Naive thymus-derived CD4-positive, alpha-beta T cell (primary cell): ENCODE measurements around the gene SPACDR. TPM values are rescaled to one million over a fixed set of nuclear protein-coding genes. Genes with fewer than 3 reads are reported as not detected.
A peak's percentile ranks its signal among the peaks of the same experiment; 100 is the strongest.

Source experiments
- ATAC-seq: fragments of 150-1000 bp; cut with Tn5 transposase; 2 replicates; pipeline ENCODE4 v1.10.0; 2021; ENCODE audit warnings: mild to moderate bottlenecking, moderate library complexity
- CTCF ChIA-PET: fragments of 350-600 bp; sonication (Branson Sonifier 250); formaldehyde crosslinking; loops from one replicate; lab custom pipeline; 2021; ENCODE audit warnings: antibody characterized with exemption; lab: Charles Lee
- POLR2A ChIA-PET: fragments of 350-600 bp; sonication (Branson Sonifier 250); formaldehyde crosslinking; loops from one replicate; lab custom pipeline; 2021; ENCODE audit warnings: antibody characterized with exemption, inconsistent platforms; lab: Charles Lee
- DNase-seq, 9 donors: peaks; one replicate each; pipeline versions ENCODE4 v3.0.0 to v3.0.0-alpha.2; 2020 to 2022; ENCODE audit warnings: mixed read lengths in 1 of 9
- H3K27ac ChIP-seq: one replicate; pipeline ENCODE4 v1.7.0; 2013; ENCODE audit warnings: mild to moderate bottlenecking, low read depth, low read length, moderate library complexity
- H3K27me3 ChIP-seq, 2 donors: one replicate each; pipeline ENCODE4 v1.7.0; 2013; ENCODE audit warnings: low read length in 2 of 2, mild to moderate bottlenecking in 2 of 2, moderate library complexity in 2 of 2; ENCODE audit not compliant: control insufficient read depth in 2 of 2, insufficient read depth in 2 of 2
- H3K36me3 ChIP-seq, 3 experiments: 1 replicate in 2 of 3; 2 replicates in 1 of 3; pipeline ENCODE4 v1.7.0; 2013; ENCODE audit warnings: low read length in 3 of 3, mild to moderate bottlenecking in 3 of 3, moderate library complexity in 1 of 3; ENCODE audit not compliant: insufficient read depth in 3 of 3, control insufficient read depth in 2 of 3
- H3K4me1 ChIP-seq, 2 donors: one replicate each; pipeline ENCODE4 v1.7.0; 2013; ENCODE audit warnings: low read length in 2 of 2, mild to moderate bottlenecking in 2 of 2, moderate library complexity in 1 of 2; ENCODE audit not compliant: control insufficient read depth in 2 of 2, insufficient read depth in 2 of 2
- H3K4me3 ChIP-seq: 2 replicates; pipeline ENCODE4 v1.7.0; 2013; ENCODE audit warnings: mild to moderate bottlenecking, low read length
- H3K9me3 ChIP-seq, 3 experiments: 1 replicate in 2 of 3; 2 replicates in 1 of 3; pipeline ENCODE4 v1.7.0; 2013; ENCODE audit warnings: low read length in 3 of 3; ENCODE audit not compliant: control insufficient read depth in 2 of 3
- H3K27ac Mint-ChIP-seq, 9 donors: one replicate each; pipeline ENCODE4 v1.8.0; 2020 to 2022; ENCODE audit warnings: mixed read lengths in 9 of 9, mild to moderate bottlenecking in 8 of 9, moderate library complexity in 5 of 9, inconsistent platforms in 2 of 9
- H3K27me3 Mint-ChIP-seq, 5 donors: one replicate each; pipeline ENCODE4 v1.8.0; 2021 to 2022; ENCODE audit warnings: mixed read lengths in 5 of 5, mild to moderate bottlenecking in 1 of 5
- H3K36me3 Mint-ChIP-seq, 5 donors: one replicate each; pipeline ENCODE4 v1.8.0; 2020 to 2022; ENCODE audit warnings: mixed read lengths in 5 of 5, mild to moderate bottlenecking in 3 of 5, inconsistent platforms in 1 of 5
- H3K4me1 Mint-ChIP-seq, 7 donors: one replicate each; pipeline ENCODE4 v1.8.0; 2020 to 2022; ENCODE audit warnings: mixed read lengths in 7 of 7, mild to moderate bottlenecking in 3 of 7, inconsistent platforms in 1 of 7
- H3K4me3 Mint-ChIP-seq, 10 donors: one replicate each; pipeline ENCODE4 v1.8.0; 2020 to 2022; ENCODE audit warnings: mild to moderate bottlenecking in 10 of 10, mixed read lengths in 10 of 10, moderate library complexity in 6 of 10, inconsistent platforms in 2 of 10
- H3K9me3 Mint-ChIP-seq, 11 donors: one replicate each; pipeline ENCODE4 v1.8.0; 2020 to 2022; ENCODE audit warnings: mixed read lengths in 11 of 11, mild to moderate bottlenecking in 4 of 11, inconsistent platforms in 1 of 11, moderate library complexity in 1 of 11
- intact Hi-C, 2 donors: fragments of 100-400 bp; cut with micrococcal nuclease; formaldehyde crosslinking; loops; one replicate each; pipeline ENCODE4 v1.15.1; 2023
- polyA plus RNA-seq, 2 donors: library from polyadenylated mRNA; unstranded; fragments of 300-500 nt; fragmentation: Illumina TruSeq; gene quantifications; one replicate each; pipeline ENCODE4 v1.2.3, GENCODE V29; 2021
- total RNA-seq, 6 experiments: library from RNA in 5 of 6; stranded (reverse) in 5 of 6; gene quantifications; 1 replicate in 5 of 6; 2 replicates in 1 of 6; pipeline ENCODE4 v1.2.3 and lab custom pipeline; 2021 to 2026

SPACDR gene
- total and polyA plus RNA-seq, 7 experiments from 2014 or later, result 0.85 to 7.8 (median 2.2) TPM; not detected in 1

GRCh38 chr7:100486111-100486636 is 22.1 kb upstream of the SPACDR start:
- Histone ChIP-seq H3K9me3 (no peaks in the 10 kb centered on the region), H3K27ac (no peak overlapping the region), H3K4me1 (peaks cover 6 to 13% of the 10 kb centered on the region in 2 donors), H3K36me3 (no peaks in the 10 kb centered on the region), H3K27me3 (no peaks in the 10 kb centered on the region), H3K4me3 (no peak overlapping the region)
- H3K4me1 Mint-ChIP-seq, result peaks cover 7 to 22% (median 16%) of the 10 kb centered on the region in 7 donors
- H3K27ac Mint-ChIP-seq, result peak overlapping the region in 5 of 9 donors; percentile 19 to 86 (median 54)
- intact Hi-C loops, result no loop called here
- H3K36me3 Mint-ChIP-seq, result no peaks in the 10 kb centered on the region
- H3K4me3 Mint-ChIP-seq, result peak overlapping the region in 1 of 10 donors; percentile 9
- H3K9me3 Mint-ChIP-seq, result peaks cover 0 to 1% (median 0%) of the 10 kb centered on the region in 11 donors
- H3K27me3 Mint-ChIP-seq, result peaks cover 0 to 2% (median 0%) of the 10 kb centered on the region in 5 donors
- ATAC-seq (no peak), DNase-seq (no peak)
- CTCF ChIA-PET, result interaction anchor here (0.6 to 1.8 kb wide), 2 partner anchors 73 to 139 kb away, joined by 8 read pairs; no protein-coding TSS in a partner anchor
- POLR2A ChIA-PET, result interaction anchor here (0.5 kb wide), 1 partner anchor 49 kb away, joined by 4 read pairs; the partner anchor contains the start of gene PPP1R35

GRCh38 chr7:100485471-100485876 is 21.4 kb upstream of the SPACDR start:
- no peaks in the 10 kb centered on the region for H3K36me3 Mint-ChIP-seq
- Histone ChIP-seq H3K4me1 (peaks cover 6 to 13% of the 10 kb centered on the region in 2 donors), H3K9me3 (no peaks in the 10 kb centered on the region), H3K4me3 (no peak overlapping the region), H3K27me3 (no peaks in the 10 kb centered on the region), H3K27ac (no peak overlapping the region), H3K36me3 (no peaks in the 10 kb centered on the region)
- ATAC-seq, result no peak
- peaks cover 7 to 27% (median 18%) of the 10 kb centered on the region in 7 donors for H3K4me1 Mint-ChIP-seq
- intact Hi-C loops, result no loop called here
- DNase-seq, result no peak
- ChIA-PET POLR2A (interaction anchor here (0.7 kb wide), 1 partner anchor 101 kb away, joined by 3 read pairs; no protein-coding TSS in a partner anchor), CTCF (interaction anchor here (1.0 to 1.8 kb wide), 2 partner anchors 34 to 74 kb away, joined by 7 to 8 read pairs; no protein-coding TSS in a partner anchor)
- H3K27ac Mint-ChIP-seq, result peak overlapping the region in 3 of 9 donors; percentile 28 to 63 (median 49)
- peaks cover 0 to 1% (median 0%) of the 10 kb centered on the region in 11 donors for H3K9me3 Mint-ChIP-seq
- peaks cover 0 to 2% (median 0%) of the 10 kb centered on the region in 5 donors for H3K27me3 Mint-ChIP-seq
- H3K4me3 Mint-ChIP-seq, result peak overlapping the region in 1 of 10 donors; percentile 58

GRCh38 chr7:100484673-100485045 is 20.6 kb upstream of the SPACDR start:
- H3K9me3 ChIP-seq, result no peaks in the 10 kb centered on the region
- H3K4me1 Mint-ChIP-seq, result peaks cover 7 to 32% (median 19%) of the 10 kb centered on the region in 7 donors
- peaks cover 8 to 15% of the 10 kb centered on the region in 2 donors for H3K4me1 ChIP-seq
- no peak for ATAC-seq
- no peak overlapping the region for H3K4me3 ChIP-seq
- POLR2A ChIA-PET, result no interaction called here
- peak overlapping the region in 8 of 9 donors; percentile 17 to 85 (median 60) for H3K27ac Mint-ChIP-seq
- peaks cover 0 to 2% (median 0%) of the 10 kb centered on the region in 5 donors for H3K27me3 Mint-ChIP-seq
- no peak overlapping the region for H3K27ac ChIP-seq
- H3K27me3 ChIP-seq, result no peaks in the 10 kb centered on the region
- peak overlapping the region; percentile 7 to 76 (median 58) for H3K4me3 Mint-ChIP-seq
- H3K36me3 Mint-ChIP-seq, result no peaks in the 10 kb centered on the region
- intact Hi-C loops, result no loop called here
- no peak for DNase-seq
- CTCF ChIA-PET, result interaction anchor here (1.0 to 1.8 kb wide), 2 partner anchors 35 to 75 kb away, joined by 7 to 8 read pairs; no protein-coding TSS in a partner anchor
- H3K9me3 Mint-ChIP-seq, result peaks cover 0 to 1% (median 0%) of the 10 kb centered on the region in 11 donors
- no peaks in the 10 kb centered on the region for H3K36me3 ChIP-seq

GRCh38 chr7:100483722-100484672 is 19.9 kb upstream of the SPACDR start, which contains the start of gene NYAP1:
Gene NYAP1, plus strand, starts transcription at chr7:100483927. Its CDS starts 1,385 bp downstream, at chr7:100485312.
- DNase-seq, result peak in 4 of 9 donors; percentile 45 to 59 (median 53)
- ChIA-PET POLR2A (interaction anchor here (0.6 to 2.2 kb wide), 3 partner anchors 49 to 370 kb away, joined by 4 to 7 read pairs (median 6); partner anchors contain the start of genes MEPCE, PPP1R35 and ZCWPW1), CTCF (interaction anchor here (1.0 to 3.2 kb wide), 5 partner anchors 14 to 76 kb away, joined by 3 to 30 read pairs (median 8); no protein-coding TSS in a partner anchor)
- Histone ChIP-seq H3K27ac (peak within 1 kb of the TSS; percentile 56), H3K27me3 (no peaks in the 10 kb centered on the region), H3K4me3 (peak within 1 kb of the TSS; percentile 53), H3K9me3 (no peaks in the 10 kb centered on the region), H3K36me3 (peaks cover 0 to 1% (median 0%) of the 10 kb centered on the region in 3 experiments), H3K4me1 (peaks cover 13 to 20% of the 10 kb centered on the region in 2 donors)
- H3K27me3 Mint-ChIP-seq, result peaks cover 0 to 2% (median 0%) of the 10 kb centered on the region in 5 donors
- H3K27ac Mint-ChIP-seq, result peak within 1 kb of the TSS; percentile 26 to 85 (median 73)
- peak; percentile 60 for ATAC-seq
- H3K4me1 Mint-ChIP-seq, result peaks cover 7 to 38% (median 20%) of the 10 kb centered on the region in 7 donors
- H3K4me3 Mint-ChIP-seq, result peak within 1 kb of the TSS; percentile 84 to 94 (median 89)
- H3K9me3 Mint-ChIP-seq, result peaks cover 0 to 2% (median 0%) of the 10 kb centered on the region in 11 donors
- intact Hi-C loops, result loop anchor here (1.0 kb wide), 5 partner anchors 15 to 241 kb away; partner anchors contain the start of genes AGFG2 (in 1 of the 2) and MOSPD3 (in 1 of the 2)
- peaks cover 0 to 2% (median 0%) of the 10 kb centered on the region in 5 donors for H3K36me3 Mint-ChIP-seq

GRCh38 chr7:100483090-100483721 is 19.1 kb upstream of the SPACDR start:
- ATAC-seq (peak; percentile 80), DNase-seq (peak; percentile 72 to 91 (median 81))
- Histone ChIP-seq H3K27me3 (no peaks in the 10 kb centered on the region), H3K4me3 (peak overlapping the region; percentile 53), H3K27ac (peak overlapping the region; percentile 56), H3K36me3 (peaks cover 0 to 9% (median 0%) of the 10 kb centered on the region in 3 experiments), H3K9me3 (no peaks in the 10 kb centered on the region), H3K4me1 (peaks cover 13 to 20% of the 10 kb centered on the region in 2 donors)
- Mint-ChIP-seq H3K9me3 (peaks cover 0 to 4% (median 0%) of the 10 kb centered on the region in 11 donors), H3K27ac (peak overlapping the region in 7 of 9 donors; percentile 54 to 82 (median 73)), H3K27me3 (peaks cover 0 to 2% (median 0%) of the 10 kb centered on the region in 5 donors), H3K4me3 (peak overlapping the region; percentile 84 to 94 (median 89)), H3K4me1 (peaks cover 7 to 40% (median 21%) of the 10 kb centered on the region in 7 donors), H3K36me3 (peaks cover 0 to 3% (median 0%) of the 10 kb centered on the region in 5 donors)
- ChIA-PET POLR2A (interaction anchor here (0.6 to 2.2 kb wide), 9 partner anchors 10 to 370 kb away, joined by 3 to 7 read pairs (median 4); partner anchors contain the start of genes AGFG2, MBLAC1, MEPCE and PPP1R35), CTCF (interaction anchor here (0.6 to 3.2 kb wide), 12 partner anchors 9 to 103 kb away, joined by 3 to 30 read pairs (median 6); partner anchors contain the start of gene FBXO24)
- intact Hi-C loops, result loop anchor here (1.0 kb wide), 5 partner anchors 14 to 242 kb away; partner anchors contain the start of genes AGFG2 (in 1 of the 2) and MOSPD3 (in 1 of the 2)
